HFF-Myc (cell line): ENCODE data around the gene CHCHD6.

Experiments used
- DNase-seq: peaks from one replicate; pipeline ENCODE4 v3.0.0-alpha.2; 2011; ENCODE audit warnings: low read depth; ENCODE audit errors: extremely low read depth
- H3K4me3 ChIP-seq: replicated peaks from 2 replicates; pipeline ENCODE4 v1.5.1; 2011; ENCODE audit warnings: low read depth, mild to moderate bottlenecking, control low read depth, low read length
- TF ChIP-seq, protein P1 (sequence below): IDR thresholded peaks from 2 replicates; pipeline ENCODE4 v1.5.1; 2012; ENCODE audit warnings: mild to moderate bottlenecking, low read depth, low read length, control low read depth; ENCODE audit errors: missing control alignments

Gene CHCHD6

DNA sequence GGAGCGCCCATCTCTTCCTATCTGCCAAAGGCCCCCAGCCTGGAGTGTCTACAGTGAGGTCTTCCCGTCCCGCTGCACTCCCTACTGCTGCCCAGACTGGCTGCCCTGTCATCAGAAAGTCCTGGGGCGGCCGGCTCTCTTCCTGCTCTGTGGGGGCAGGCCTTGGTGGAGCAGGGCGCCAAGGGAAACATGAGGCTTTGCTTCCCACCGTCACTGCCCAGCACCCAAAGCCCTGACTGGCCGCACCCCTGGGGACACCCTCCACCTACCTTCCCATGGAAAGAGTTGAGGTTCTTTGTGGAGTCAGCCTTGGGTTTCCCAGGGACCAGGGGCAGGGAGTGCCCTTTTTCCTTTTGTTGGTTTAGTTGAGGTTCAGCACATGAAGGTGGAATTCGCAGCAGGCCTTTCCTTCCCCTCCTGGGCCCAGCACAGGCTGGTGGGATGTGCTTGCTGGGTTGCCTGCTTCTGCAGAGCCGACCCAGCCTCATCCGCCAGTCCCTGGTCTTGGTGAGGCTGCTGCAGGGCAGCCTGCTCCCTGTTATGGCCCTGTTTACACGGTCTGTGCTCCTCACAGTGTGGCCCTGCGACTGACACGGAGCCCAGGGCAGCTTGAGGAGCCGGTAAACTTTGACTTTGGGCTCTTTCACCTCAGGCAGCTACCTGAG, 227.0 kb downstream of the CHCHD6 start:
- no peak for DNase-seq
- TF ChIP-seq, protein P1, sequence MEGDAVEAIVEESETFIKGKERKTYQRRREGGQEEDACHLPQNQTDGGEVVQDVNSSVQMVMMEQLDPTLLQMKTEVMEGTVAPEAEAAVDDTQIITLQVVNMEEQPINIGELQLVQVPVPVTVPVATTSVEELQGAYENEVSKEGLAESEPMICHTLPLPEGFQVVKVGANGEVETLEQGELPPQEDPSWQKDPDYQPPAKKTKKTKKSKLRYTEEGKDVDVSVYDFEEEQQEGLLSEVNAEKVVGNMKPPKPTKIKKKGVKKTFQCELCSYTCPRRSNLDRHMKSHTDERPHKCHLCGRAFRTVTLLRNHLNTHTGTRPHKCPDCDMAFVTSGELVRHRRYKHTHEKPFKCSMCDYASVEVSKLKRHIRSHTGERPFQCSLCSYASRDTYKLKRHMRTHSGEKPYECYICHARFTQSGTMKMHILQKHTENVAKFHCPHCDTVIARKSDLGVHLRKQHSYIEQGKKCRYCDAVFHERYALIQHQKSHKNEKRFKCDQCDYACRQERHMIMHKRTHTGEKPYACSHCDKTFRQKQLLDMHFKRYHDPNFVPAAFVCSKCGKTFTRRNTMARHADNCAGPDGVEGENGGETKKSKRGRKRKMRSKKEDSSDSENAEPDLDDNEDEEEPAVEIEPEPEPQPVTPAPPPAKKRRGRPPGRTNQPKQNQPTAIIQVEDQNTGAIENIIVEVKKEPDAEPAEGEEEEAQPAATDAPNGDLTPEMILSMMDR = no peak
- no peak overlapping the region for H3K4me3 ChIP-seq

DNA sequence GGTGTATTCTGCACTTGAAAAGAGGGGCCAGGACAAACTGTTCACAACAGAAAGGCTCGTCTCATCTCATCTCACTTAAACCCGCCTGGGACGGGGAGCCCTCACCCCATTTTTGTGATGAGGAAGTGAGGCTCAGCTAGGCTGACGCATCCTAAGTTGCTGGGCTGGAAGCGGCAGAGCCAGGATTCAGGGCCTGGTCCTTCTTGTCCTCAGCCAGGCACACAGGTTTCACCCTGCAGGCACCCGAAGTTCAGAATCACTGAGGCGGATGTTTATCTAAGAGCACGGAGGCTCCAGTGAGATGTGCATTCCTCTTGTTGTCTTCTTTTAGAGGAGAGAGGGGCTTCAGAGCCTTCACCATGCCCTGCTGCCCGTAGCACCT, 227.8 kb downstream of the CHCHD6 start:
- H3K4me3 ChIP-seq = no peak overlapping the region
- no peak for DNase-seq
- TF ChIP-seq, protein P1 = no peak

DNA sequence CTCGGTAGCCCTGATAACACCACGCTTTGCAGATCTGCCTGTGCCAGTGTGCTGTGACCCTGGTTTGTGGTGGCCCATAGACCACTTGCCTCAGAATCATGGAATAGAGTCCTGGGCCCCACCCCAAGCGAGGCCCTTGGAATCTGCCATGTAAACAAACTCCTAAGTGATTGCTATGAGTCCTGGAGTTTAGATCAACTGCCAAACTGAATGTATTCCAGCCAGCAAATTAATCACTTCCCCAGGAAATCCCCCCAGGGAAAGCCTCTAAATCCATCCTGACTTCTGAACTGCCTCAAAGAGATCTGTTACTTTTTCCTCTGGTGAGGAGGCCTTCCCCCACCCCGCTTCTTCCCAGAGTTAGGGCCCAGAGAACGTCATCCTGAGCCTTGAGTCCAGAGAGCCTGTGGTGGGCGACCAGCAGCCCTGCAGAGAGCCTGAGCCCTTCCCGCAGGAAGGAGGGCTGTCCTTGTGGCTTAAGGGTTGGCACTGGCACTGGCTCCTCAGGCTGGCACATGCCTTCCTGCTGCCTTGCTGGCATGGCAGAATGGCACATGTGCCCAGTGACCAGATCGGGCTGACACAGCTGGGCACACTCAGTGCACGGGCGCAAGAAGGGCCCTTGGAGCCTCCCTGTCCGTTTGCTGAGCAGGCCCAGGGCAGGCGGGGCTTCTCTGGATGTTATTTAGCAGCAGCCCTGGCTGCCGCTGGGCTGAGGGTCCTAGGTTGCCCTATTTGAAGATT, 228.3 kb downstream of the CHCHD6 start:
- no peak for DNase-seq
- H3K4me3 ChIP-seq = no peak overlapping the region
- TF ChIP-seq, protein P1 = no peak

DNA sequence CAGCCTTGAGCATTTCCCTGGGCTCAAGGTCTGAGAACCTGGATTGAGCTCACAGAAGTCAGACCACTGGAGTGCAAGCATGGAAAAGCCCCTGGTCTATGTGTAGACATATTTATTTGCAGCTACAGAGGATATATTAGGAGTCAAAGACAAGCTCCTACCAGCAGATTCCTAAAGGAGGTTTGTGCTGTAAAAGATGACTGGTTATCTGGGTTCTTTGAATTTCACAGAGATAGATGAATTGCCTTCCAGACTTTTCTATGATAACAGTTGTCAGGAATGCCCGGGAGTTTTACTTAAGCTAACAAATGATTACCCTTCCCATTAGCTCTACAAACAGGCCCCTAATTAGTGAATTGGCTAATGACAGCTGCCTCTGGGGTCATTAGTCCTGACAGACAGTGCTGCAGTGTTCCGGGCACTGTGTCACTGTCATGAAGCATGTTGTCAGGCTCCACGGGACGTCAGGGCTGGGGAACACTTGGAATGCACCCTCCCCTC, 230.0 kb downstream of the CHCHD6 start:
- DNase-seq = no peak
- TF ChIP-seq, protein P1 = no peak
- H3K4me3 ChIP-seq = no peak overlapping the region

DNA sequence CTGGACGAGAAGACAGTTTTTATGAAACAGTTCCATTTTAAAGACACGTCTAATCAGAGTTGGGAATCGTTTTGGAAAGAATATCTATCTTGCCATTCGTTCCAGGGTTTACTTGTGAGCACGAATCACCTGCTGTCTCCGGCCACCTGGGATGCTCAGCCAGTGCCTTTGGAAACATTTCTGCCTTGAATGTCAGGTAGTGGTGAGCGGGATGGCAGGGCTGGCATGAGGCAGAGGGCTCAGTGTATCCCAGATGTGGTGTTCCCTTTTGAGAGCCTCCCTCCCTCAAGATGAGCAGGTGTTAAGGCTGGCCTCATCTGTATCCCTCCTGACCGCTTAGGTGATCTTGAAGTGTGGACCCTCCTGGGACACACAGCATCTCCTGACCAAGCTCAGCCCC, 231.0 kb downstream of the CHCHD6 start:
- H3K4me3 ChIP-seq = no peak overlapping the region
- no peak for DNase-seq
- TF ChIP-seq, protein P1 = no peak

DNA sequence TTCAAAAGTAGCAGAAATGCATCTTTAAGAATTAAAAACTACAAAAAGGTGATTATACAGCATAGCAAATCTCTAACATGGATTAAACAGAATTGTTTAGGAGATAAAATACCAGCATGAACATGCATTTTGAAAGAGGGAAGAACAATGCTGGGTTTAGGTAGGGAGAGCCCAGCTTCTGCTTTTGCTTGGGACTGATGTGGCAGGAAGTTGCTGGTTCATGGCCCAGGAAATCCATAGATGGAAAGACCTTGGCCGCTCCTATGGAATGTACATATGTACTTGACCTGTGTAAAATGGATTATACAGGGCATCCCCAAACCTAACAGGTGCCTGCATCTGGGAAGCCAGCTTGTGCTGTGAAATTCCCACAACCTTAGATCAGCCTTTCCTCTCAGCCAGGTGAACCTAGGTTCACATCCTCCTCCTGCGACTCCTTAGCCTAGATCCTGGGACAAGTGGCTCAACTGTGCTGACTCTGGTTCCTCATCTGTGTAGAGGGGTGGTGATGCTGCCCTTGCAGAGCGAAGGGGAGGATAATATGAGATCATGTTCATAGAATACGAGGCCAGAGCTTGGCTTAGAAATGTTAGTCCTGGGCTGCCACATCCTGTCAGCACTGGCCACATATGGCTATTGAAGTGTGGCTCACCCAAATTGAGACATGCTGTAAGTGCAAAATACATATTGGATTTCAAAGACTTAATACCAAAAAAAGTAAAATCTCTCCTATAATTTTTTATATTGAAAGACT, 231.9 kb downstream of the CHCHD6 start:
- no peak for DNase-seq
- TF ChIP-seq, protein P1 = no peak

More for the DNA sequence above, 231.9 kb downstream of the CHCHD6 start:
- H3K4me3 ChIP-seq = no peak overlapping the region
